GM18870 (cell line): ENCODE data around the gene STRADA.

Experiments used
- ATAC-seq: cut with Tn5 transposase; IDR thresholded peaks from one replicate; pipeline ENCODE4 v1.9.1; 2021; ENCODE audit warnings: moderate library complexity; ENCODE audit not compliant: unreplicated experiment

Gene STRADA

DNA sequence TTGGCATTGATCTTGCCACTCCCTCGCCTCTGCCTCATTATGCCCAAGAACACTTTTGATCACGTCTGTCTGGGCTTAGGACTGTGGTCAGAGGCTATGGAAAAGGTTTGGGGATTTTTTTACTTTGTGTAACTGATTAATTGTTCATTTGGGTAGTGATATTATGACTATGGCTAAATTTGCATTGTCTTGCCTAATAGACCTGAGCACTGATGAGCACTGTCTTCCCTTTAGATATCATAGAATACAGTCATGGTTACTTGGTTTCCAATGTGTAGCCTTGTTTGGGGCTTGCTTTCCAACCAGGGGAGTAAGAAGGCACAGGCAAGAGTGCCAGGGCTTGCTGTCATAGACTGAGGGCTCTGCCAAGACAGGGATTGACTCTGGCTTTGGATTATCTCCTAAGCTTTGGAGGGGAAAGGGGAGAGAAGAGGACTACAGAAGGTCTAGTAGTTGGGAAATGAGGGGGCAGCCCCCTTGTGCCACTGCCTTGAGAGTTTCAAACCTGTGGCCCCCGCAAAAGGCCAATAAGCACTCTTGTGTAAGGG lies 55.4 kb downstream of the STRADA start:
- ATAC-seq, result no peak

DNA sequence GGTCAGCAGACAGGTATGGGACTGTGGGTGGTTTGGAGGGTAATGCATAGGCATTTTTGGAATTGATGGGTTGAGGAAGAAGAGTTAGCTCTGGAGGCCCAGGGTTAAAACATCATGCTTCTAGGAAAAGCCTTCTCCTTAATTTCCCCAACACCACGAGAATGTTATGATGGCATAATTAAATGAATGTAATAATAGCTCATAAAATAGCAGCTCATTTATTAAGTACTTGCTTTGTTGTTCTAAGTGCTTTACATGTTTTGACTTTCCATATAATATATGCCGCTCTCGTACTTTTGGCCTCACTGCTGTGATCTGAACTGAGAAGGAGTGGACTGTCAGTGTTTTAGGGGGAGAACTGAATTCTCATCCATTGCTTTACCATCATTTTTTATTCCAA lies 56.0 kb downstream of the STRADA start:
- ATAC-seq, result no peak

DNA sequence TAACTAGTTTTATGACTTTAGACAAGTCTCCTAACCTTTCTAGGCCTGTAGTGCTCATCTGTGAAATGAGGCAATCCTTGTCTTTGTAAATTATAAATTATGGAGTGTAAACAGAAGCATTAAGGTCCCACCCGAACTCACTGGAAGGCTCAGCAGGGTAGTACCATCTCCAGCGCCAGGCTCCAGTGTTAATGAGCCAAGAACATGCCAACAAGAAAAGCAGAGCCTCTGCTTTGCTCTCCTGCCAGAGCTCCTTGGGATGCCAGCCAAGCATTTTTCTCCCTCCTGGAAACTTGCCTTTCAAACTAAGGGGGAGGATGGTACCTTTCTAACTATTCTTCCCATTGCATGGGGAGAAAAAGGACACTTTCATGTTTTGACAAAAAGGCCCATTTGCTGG lies 56.6 kb downstream of the STRADA start:
- no peak for ATAC-seq

DNA sequence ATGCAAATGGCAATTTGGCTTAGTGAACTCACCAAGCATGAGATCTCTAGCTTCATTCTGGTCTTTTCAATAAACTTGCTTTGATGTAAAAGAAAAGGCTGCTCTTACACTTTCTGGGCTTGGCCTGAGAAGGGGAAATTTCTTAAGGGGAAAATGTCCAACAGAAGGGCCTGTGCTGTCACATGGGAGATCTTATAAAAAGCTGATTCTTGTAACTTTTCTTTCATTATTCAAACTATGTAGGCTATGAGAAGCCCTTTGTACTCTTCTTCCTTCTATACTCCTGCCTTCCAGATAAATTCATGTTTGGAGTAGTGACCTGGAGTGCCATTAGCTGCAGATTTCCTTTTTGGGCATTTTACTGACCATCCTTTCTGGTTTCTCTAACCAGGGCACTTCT lies 58.6 kb downstream of the STRADA start:
- no peak for ATAC-seq

DNA sequence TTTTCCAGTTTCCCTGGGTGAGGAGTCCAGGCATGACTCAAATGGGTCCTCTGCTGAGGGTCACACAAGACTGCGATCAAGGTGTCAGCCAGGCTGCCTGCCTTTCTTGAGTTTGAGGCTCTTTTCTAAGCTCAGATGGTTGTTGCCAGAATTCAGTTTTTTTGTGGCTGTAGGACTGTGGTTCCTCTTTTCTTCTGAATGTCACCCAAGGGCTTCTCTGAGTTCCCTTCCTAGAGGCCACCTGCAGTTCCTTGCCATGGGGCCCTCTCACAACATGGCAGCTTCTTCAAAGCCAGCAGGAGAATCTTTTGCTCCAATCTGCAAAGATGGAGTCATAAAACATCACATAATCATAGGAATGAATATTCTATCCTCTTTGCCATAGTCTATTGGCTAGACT lies 59.2 kb downstream of the STRADA start:
- no peak for ATAC-seq

DNA sequence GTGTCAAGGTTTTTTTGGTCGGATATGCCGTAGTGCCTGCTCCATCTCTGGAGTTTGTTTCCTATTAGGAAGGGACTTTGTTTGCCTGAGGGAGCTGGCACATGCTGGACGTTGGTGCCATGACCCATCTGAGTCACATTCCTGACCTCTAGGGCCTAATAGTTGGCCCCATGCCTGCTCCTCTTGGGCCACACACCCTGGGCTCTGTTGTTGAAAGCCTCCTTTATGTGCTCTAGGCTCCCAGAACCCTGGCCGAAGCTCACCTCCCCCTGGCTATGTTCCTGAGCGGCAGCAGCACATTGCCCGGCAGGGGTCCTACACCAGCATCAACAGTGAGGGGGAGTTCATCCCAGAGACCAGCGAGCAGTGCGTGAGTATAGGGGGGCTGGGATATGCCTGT lies 60.1 kb downstream of the STRADA start:
- ATAC-seq, result no peak

DNA sequence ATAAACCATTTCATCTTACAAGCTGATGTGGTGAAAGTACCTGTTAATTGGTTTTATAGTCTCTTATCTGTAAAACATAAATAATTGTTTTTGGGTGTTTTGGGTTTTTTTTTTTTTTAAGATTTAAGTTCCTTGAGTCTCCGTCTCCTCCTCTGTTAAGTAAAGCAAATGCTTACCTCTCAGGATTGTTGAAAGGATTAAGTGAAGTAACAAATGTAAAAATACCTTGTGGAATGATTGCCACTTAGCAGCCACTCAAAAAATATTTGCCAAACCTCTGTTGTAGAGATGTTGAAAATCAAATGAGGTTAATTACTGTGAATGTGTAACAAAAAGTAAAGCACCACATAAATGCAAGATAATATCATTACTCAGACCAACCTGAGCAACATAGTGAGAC lies 60.9 kb downstream of the STRADA start:
- no peak for ATAC-seq

DNA sequence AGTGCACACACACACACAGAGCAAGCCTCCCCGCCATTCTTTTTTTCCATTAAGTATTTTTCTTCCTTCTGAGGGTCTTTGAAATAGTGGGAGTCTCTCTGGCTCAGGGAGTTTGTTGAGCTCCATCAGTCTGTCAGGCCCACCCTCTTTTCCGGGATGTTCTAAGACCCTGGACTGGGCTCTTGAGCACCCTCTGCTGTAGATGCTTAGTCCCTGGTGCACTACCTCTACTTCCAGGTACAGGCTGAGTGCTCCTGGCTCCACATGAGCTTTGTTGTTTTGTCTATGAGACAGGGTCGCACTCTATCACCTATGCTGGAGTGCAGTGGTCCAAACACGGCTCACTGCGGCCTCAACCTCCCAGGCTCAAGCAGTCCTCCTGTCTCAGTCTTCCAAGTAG lies 62.4 kb downstream of the STRADA start:
- no peak for ATAC-seq

DNA sequence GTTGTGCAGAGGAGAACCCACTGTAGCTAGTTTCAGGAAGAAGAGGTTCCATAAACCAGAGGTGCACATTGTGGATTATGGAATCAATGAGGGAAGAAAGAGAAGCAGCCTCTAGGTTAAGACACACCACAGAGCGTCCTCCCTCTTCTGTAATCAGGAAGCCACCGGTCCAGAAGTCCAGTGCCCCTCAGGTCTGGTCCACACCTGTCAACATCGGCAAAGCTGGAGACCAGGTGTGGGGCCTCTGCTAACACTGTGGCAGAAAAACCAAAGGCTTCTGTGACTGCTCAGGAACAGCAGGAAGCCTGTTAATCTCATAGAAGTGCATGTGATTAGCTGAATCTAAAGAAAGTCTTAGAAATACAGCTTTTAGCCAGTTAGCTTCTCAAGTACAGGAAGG lies 65.0 kb downstream of the STRADA start:
- ATAC-seq, result no peak

DNA sequence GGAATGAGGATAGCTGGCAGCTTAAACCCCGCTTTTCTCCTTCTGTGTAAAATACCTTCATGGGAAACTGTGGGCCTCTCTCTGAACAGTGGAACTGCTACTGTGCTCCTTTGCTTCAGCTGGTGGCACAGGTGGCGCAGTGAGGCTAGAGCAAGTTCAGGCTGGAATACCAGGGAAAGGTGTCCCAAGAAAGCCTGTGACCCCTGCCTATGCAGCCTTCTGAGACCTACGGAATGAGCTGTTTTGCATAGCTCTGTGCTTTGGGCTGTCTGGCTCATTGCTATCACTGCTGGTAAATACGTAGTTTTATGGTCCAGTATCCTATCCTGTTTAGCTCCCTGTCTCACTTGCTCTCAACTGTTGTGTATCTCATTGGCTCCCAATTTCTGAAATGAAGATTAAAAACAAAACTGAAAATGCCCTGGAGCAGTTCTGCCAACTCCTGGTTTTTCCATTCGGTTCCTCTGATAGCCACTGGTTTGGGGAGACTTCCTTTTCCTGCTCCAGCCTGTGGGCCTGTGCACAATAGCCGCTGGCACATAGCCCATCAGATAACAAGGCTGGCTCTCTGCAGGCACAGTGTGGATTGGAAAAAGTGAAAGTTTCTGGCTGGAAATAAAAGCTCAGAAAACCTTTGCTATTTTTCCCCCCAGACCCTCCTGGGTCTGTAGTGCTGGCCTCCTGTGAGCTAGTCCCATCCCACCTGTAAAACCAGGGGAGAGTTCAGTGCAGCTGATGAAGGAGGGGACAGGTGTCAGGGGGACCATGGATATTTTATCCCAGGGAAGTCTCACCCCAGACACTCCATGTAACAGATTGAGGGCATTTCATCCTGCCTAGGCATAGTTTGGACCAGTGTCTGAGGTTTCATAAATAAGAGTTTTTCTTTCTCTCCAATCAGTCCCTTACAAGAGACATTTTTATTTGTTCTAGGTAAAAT lies 65.7 kb downstream of the STRADA start:
- ATAC-seq, result no peak

DNA sequence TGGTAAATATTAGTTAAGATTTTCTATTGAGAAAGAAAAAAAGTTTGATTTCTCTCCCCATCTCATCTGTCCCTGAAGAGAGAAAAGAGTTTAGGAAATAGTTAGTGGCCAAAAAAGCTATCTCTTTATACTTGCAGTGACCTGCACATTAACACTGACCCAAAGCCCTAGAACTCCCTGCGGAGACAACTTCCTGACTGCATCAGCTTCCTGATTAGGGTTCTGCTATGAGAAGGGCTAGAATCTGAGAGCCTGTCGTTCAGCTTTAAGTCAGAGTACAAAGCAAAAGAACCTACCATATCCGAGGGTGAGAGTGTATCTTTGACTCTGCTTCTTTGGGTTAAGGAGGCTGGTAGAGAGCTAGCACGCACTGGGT lies 66.4 kb downstream of the STRADA start:
- ATAC-seq, result no peak

DNA sequence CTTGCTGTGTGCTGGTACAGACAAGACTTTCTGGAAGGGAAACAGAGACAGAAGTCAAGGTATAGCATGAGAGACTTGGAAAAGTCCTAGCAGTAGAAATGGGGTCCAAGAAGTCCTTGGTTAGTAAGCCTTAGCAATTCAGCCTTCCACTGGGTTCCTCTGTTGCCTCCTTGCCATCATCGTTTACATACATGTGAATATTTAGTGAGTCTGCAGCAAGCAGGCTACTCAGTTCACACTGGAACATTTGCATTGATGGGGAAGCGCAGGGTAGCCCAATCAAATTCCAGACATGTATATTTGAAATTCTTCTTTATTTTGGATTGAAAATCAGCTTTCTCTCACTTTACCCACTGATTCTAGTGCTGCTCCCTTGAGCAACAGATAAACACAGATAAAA lies 68.7 kb downstream of the STRADA start:
- no peak for ATAC-seq

DNA sequence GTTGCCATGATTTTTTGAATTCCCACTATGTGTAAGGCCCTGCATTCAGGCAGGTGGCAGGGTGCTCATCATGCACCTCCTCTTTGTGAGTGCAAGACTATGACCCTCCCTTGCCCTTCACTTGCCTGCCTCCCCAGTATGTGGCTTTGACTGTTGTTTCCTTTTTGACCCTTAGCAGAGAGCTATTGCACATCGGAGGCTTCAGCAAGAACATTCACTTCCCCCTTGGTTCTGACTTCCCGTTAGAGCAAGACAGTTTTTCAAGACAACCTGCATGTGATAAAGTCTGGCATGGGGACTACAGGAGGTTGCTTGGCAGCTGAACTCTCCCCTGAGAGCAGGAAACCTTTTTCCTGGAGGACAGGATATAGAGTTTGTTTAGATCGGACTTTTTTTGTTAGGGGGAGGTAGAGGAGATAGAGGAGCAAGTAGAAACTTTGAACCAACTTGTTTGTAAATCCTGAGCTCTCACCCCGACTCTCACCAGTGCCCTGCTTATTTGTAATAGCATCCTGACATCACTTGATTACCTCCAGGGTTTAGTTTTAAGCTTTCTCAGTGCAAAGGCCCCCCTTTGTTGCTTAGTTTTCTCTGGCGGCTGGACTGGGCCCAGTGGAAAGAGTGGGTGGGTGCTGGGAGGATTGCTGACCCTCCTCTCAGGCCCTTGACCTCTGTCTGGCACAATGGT lies 75.9 kb downstream of the STRADA start:
- ATAC-seq, result no peak

DNA sequence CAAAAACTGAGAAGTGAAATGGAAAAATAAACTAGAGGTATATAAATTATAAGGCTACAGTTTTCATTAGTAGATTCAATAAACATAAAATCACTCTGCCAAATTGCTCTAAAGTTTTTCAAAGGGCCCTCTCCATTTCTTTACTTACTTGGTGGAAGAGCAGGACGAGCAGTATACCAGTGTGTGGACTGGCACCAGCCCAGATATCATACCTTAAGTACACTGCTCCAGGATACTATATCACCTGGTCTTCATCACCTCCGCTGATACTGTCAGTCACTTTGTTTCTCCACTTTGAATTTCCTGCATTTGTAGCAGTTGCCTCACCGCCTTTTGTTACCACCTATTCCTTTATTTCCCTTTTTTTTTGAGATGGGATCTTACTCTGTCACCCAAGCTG lies 81.7 kb downstream of the STRADA start:
- ATAC-seq, result no peak

DNA sequence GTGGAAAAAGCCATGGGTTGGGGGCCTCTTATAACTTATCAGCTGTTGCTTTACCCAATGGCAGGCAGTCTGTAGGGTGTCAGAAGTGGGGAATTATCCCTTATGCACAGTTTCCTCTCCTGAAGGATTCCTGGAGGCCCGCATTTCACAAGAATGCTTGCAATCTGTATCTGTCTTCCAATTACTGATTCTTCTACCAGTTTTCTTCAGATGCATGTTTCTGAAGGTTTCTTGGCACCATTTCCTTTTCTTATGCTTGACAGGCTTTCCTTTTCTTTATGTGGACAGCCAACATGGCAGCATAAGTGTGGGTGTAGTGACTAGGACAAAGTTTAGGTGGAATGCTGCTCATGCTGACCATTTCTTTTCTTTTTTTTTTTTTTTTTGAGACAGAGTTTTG lies 83.2 kb downstream of the STRADA start:
- ATAC-seq, result no peak

DNA sequence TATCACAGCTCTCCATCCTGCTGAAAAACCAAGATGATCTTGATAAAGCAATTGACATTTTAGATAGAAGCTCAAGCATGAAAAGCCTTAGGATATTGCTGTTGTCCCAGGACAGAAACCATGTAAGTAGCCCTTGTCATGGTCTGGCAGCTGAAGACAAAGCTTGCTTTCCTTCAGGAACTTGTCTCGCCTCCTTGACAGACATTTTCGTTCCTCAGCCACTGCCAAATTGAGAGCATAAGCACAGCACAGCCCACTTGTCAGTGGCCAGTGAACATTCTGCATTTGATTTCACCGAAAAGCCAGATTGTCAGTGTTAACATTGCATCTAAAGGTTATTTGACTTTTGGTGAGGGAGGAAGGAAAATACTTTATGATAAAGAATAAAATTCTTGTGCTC lies 83.8 kb downstream of the STRADA start:
- ATAC-seq, result no peak

DNA sequence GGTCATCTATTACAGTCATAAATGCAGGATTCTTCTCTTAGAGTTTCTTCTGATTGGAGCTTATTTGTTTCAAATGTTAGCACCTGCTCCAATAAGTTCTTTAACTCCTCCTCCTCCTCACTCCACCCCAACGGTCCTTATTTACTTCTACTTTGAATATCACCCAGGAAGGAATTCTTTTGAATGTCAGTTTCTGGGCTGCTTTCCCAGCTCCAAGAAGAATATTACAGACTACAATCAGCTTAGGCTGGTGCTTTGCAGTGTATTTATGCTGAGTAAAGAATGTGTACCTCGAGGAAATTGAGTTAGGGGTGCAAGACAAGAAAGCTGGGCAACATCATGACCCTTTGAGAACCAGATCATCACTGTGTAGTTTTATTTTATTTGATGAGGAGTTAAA lies 88.5 kb downstream of the STRADA start:
- no peak for ATAC-seq
